Measurements from ENCODE around the gene PSIP1. TPM values are rescaled to one million over a fixed set of nuclear protein-coding genes. Genes with fewer than 3 reads are reported as not detected.

PSIP1 gene
- total RNA-seq, 1 experiment from 2014 or later: 302 TPM

- CTCF ChIA-PET: no interaction called here
- ATAC-seq: peak; percentile 75
- H3K4me3 Mint-ChIP-seq: no peak overlapping the region
Observed at GRCh38 chr9:15492485-15493150, 18.2 kb downstream of the PSIP1 start.

GRCh38 chr9:15491950-15492349, 18.8 kb downstream of the PSIP1 start:
- H3K9me3 Mint-ChIP-seq: peaks cover 43% of the 10 kb centered on the region
- H3K27me3 Mint-ChIP-seq (ENCODE audit: low read depth): no peaks in the 10 kb centered on the region
- TF ChIP-seq HMGA2 (CRISPR knock-in tag; IDR thresholded peaks at IDR 0.05) (no peak), AR (CRISPR knock-in tag; IDR thresholded peaks at IDR 0.05) (no peak), KAT7 (CRISPR knock-in tag; IDR thresholded peaks at IDR 0.05; ENCODE audit: borderline replicate concordance) (no peak), ZNF416 (CRISPR knock-in tag; IDR thresholded peaks at IDR 0.05) (no peak), PRRX2 (CRISPR knock-in tag; IDR thresholded peaks at IDR 0.05) (no peak), CREM (CRISPR knock-in tag; IDR thresholded peaks at IDR 0.05) (no peak), ZNF396 (CRISPR knock-in tag; IDR thresholded peaks at IDR 0.05; ENCODE audit: borderline replicate concordance) (no peak), ZNF532 (CRISPR knock-in tag; IDR thresholded peaks at IDR 0.05; ENCODE audit: borderline replicate concordance) (no peak), SMAD3 (CRISPR knock-in tag; IDR thresholded peaks at IDR 0.05; ENCODE audit: borderline replicate concordance) (no peak), FOXK1 (CRISPR knock-in tag; IDR thresholded peaks at IDR 0.05) (no peak), JAZF1 (CRISPR knock-in tag; IDR thresholded peaks at IDR 0.05) (no peak), NR1H2 (CRISPR knock-in tag; IDR thresholded peaks at IDR 0.05) (no peak)
- ATAC-seq (no peak), DNase-seq (ENCODE audit: low spot score) (no peak)
- POLR2A ChIA-PET: interaction anchor here (1.3 kb wide), 1 partner anchor 19 kb away, joined by 3 read pairs; the partner anchor contains the start of gene PSIP1
- no peak overlapping the region for H3K4me3 Mint-ChIP-seq
- H3K27ac Mint-ChIP-seq: peak overlapping the region; percentile 69; the same call in 1 of the 2 replicates
- CTCF ChIA-PET: no interaction called here
- H3K36me3 Mint-ChIP-seq: peaks cover 84% of the 10 kb centered on the region
- H3K4me1 Mint-ChIP-seq: peaks cover 28% of the 10 kb centered on the region

More at GRCh38 chr9:15492485-15493150, 18.2 kb downstream of the PSIP1 start:
- POLR2A ChIA-PET: interaction anchor here (1.3 kb wide), 1 partner anchor 19 kb away, joined by 3 read pairs; the partner anchor contains the start of gene PSIP1
- Mint-ChIP-seq H3K4me1 (peaks cover 29% of the 10 kb centered on the region), H3K9me3 (peaks cover 43% of the 10 kb centered on the region), H3K27me3 (ENCODE audit: low read depth) (no peaks in the 10 kb centered on the region), H3K36me3 (peaks cover 86% of the 10 kb centered on the region), H3K27ac (peak overlapping the region; percentile 34)
- TF ChIP-seq JUN (CRISPR knock-in tag; IDR thresholded peaks at IDR 0.05): no peak
- no peak for TF ChIP-seq ZNF671 (CRISPR knock-in tag; IDR thresholded peaks at IDR 0.05)
- TF ChIP-seq ZNF532 (CRISPR knock-in tag; IDR thresholded peaks at IDR 0.05; ENCODE audit: borderline replicate concordance): 0 out of 2 replicates have a peak, but pooled peaks have one; percentile 4
- no peak for DNase-seq (ENCODE audit: low spot score)

All from WTC11 (cell line).